Skeletal muscle tissue (tissue), 4 donors: Measurements from ENCODE around the gene MMP3. TPM values are rescaled to one million over a fixed set of nuclear protein-coding genes. Genes with fewer than 3 reads are reported as not detected.

ENCODE experiments used
- H3K27ac ChIP-seq: one replicate; pipeline ENCODE4 v1.7.0; 2013; ENCODE audit warnings: mild to moderate bottlenecking, low read depth, low read length, inconsistent platforms
- H3K27me3 ChIP-seq, 3 donors: one replicate each; pipeline ENCODE4 v1.7.0; 2013; ENCODE audit warnings: low read length in 3 of 3; ENCODE audit not compliant: control insufficient read depth in 3 of 3, insufficient read depth in 3 of 3
- H3K36me3 ChIP-seq, 3 donors: one replicate each; pipeline ENCODE4 v1.7.0; 2013; ENCODE audit warnings: low read length in 3 of 3; ENCODE audit not compliant: control insufficient read depth in 3 of 3, insufficient read depth in 3 of 3
- H3K4me1 ChIP-seq, 3 donors: one replicate each; pipeline ENCODE4 v1.7.0; 2013; ENCODE audit warnings: low read length in 3 of 3, mild to moderate bottlenecking in 3 of 3; ENCODE audit not compliant: control insufficient read depth in 3 of 3, insufficient read depth in 3 of 3
- H3K4me3 ChIP-seq, 3 donors: one replicate each; pipeline ENCODE4 v1.7.0; 2013; ENCODE audit warnings: low read length in 3 of 3
- H3K9ac ChIP-seq, 3 donors: one replicate each; pipeline ENCODE4 v1.7.0; 2013; ENCODE audit warnings: low read length in 3 of 3, mild to moderate bottlenecking in 3 of 3, moderate library complexity in 2 of 3, low read depth in 1 of 3
- H3K9me3 ChIP-seq, 3 donors: one replicate each; pipeline ENCODE4 v1.7.0; 2013; ENCODE audit warnings: low read length in 3 of 3; ENCODE audit not compliant: control insufficient read depth in 3 of 3
- total RNA-seq: library from RNA; depleted of rRNA; stranded (reverse); fragments of >200 nt; gene quantifications from one replicate; pipeline ENCODE4 v1.2.3, GENCODE V29; 2014
- donor health status: Osteomylitis.

The MMP3 gene
- total RNA-seq, 1 donor from 2014 or later: not detected

GRCh38 chr11:102864724-102865123 is 21.3 kb upstream of the MMP3 start:
- no peaks in the 10 kb centered on the region for H3K27me3 ChIP-seq
- H3K27ac ChIP-seq: no peak overlapping the region
- H3K9ac ChIP-seq: no peak overlapping the region
- no peak overlapping the region for H3K4me3 ChIP-seq
- H3K9me3 ChIP-seq: no peaks in the 10 kb centered on the region
- no peaks in the 10 kb centered on the region for H3K4me1 ChIP-seq
- no peaks in the 10 kb centered on the region for H3K36me3 ChIP-seq

DNA sequence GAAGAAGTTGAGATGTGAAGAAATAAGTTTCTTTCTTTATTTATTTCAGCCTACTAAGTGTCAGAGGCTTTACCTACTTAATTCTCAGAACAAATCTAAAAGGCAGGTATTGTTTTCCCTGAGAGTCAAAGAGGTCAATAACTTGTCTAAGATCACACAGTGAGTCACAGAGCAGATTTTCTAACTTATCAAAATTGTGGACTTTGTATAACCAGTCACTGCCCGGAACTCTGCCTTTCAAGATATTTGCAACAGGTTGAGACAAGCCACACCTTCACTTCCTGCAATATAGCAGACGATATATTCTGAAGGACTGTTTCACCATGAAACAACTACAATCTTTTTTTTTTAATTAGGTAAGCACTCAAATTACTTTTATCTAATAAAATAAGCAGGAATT is 10.5 kb upstream of the MMP3 start:
- Histone ChIP-seq H3K36me3 (no peaks in the 10 kb centered on the region), H3K27me3 (no peaks in the 10 kb centered on the region), H3K27ac (no peak overlapping the region), H3K4me3 (no peak overlapping the region), H3K9ac (no peak overlapping the region), H3K4me1 (no peaks in the 10 kb centered on the region), H3K9me3 (no peaks in the 10 kb centered on the region)

DNA sequence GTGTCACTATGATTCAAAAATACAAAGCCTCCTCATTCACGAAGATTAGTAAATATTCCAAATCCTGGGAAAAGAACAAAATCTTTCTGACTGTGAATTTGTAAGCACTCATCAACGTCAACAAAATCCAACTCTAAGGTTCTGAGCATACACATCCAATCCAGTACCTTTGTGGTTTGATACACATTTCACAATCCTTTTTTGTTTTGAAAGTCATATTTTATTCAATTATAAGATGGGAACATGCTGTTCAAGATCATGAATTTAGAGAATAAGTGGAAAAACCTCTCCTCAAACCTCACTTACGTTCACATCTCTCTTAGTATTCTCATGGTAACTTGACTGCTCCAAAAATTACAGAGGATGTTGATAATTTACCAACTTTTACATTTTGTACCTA is 9.6 kb upstream of the MMP3 start:
- Histone ChIP-seq H3K27ac (no peak overlapping the region), H3K27me3 (no peaks in the 10 kb centered on the region), H3K4me3 (no peak overlapping the region), H3K4me1 (no peaks in the 10 kb centered on the region), H3K36me3 (no peaks in the 10 kb centered on the region), H3K9ac (no peak overlapping the region), H3K9me3 (no peaks in the 10 kb centered on the region)

- H3K9me3 ChIP-seq: no peaks in the 10 kb centered on the region
- no peaks in the 10 kb centered on the region for H3K4me1 ChIP-seq
- no peak overlapping the region for H3K27ac ChIP-seq
- no peaks in the 10 kb centered on the region for H3K27me3 ChIP-seq
- no peak overlapping the region for H3K4me3 ChIP-seq
- no peaks in the 10 kb centered on the region for H3K36me3 ChIP-seq
- no peak overlapping the region for H3K9ac ChIP-seq
These were observed 7.8 kb upstream of the MMP3 start for GRCh38 chr11:102850973-102851745.

GRCh38 chr11:102849311-102849710 is 5.9 kb upstream of the MMP3 start:
- no peaks in the 10 kb centered on the region for H3K4me1 ChIP-seq
- no peaks in the 10 kb centered on the region for H3K36me3 ChIP-seq
- no peak overlapping the region for H3K9ac ChIP-seq
- H3K27ac ChIP-seq: no peak overlapping the region
- no peaks in the 10 kb centered on the region for H3K9me3 ChIP-seq
- H3K27me3 ChIP-seq: no peaks in the 10 kb centered on the region
- no peak overlapping the region for H3K4me3 ChIP-seq

GRCh38 chr11:102846292-102846691 is 2.9 kb upstream of the MMP3 start:
- Histone ChIP-seq H3K4me1 (no peaks in the 10 kb centered on the region), H3K9ac (no peak overlapping the region), H3K36me3 (no peaks in the 10 kb centered on the region), H3K27ac (no peak overlapping the region), H3K27me3 (no peaks in the 10 kb centered on the region), H3K9me3 (no peaks in the 10 kb centered on the region), H3K4me3 (no peak overlapping the region)

GRCh38 chr11:102842930-102843329 is 479 bp downstream of the MMP3 start:
- no peak overlapping the region for H3K4me3 ChIP-seq
- no peaks in the 10 kb centered on the region for H3K27me3 ChIP-seq
- no peaks in the 10 kb centered on the region for H3K9me3 ChIP-seq
- H3K36me3 ChIP-seq: no peaks in the 10 kb centered on the region
- H3K4me1 ChIP-seq: no peaks in the 10 kb centered on the region
- no peak overlapping the region for H3K27ac ChIP-seq
- H3K9ac ChIP-seq: no peak overlapping the region

DNA sequence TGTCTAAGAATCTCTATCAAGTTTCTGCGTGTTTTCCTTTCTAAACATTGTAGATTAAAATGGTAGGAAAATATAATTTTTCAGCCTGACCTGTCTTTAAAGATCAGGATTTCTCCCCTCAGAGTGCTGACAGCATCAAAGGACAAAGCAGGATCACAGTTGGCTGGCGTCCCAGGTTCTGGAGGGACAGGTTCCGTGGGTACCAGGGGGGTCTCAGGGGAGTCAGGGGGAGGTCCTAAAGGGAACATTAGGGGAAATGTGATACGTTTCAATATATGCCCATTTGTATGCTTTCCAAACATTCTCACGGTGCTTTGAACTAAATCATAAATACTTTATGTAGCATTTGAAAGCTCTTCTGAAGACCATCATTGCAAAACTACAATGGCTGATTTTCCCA is 3.4 kb downstream of the MMP3 start:
- H3K36me3 ChIP-seq: no peaks in the 10 kb centered on the region
- no peaks in the 10 kb centered on the region for H3K4me1 ChIP-seq
- no peaks in the 10 kb centered on the region for H3K27me3 ChIP-seq
- H3K4me3 ChIP-seq: no peak overlapping the region
- H3K27ac ChIP-seq: no peak overlapping the region
- H3K9me3 ChIP-seq: no peaks in the 10 kb centered on the region
- no peak overlapping the region for H3K9ac ChIP-seq

- Histone ChIP-seq H3K27me3 (no peaks in the 10 kb centered on the region), H3K4me1 (no peaks in the 10 kb centered on the region), H3K9me3 (no peaks in the 10 kb centered on the region), H3K27ac (no peak overlapping the region), H3K9ac (no peak overlapping the region), H3K4me3 (no peak overlapping the region), H3K36me3 (no peaks in the 10 kb centered on the region)
These were observed 5.8 kb downstream of the MMP3 start for GRCh38 chr11:102837646-102838045.

GRCh38 chr11:102837156-102837555 is 6.3 kb downstream of the MMP3 start:
- Histone ChIP-seq H3K9ac (no peak overlapping the region), H3K27ac (no peak overlapping the region), H3K27me3 (no peaks in the 10 kb centered on the region), H3K36me3 (no peaks in the 10 kb centered on the region), H3K9me3 (no peaks in the 10 kb centered on the region), H3K4me3 (no peak overlapping the region), H3K4me1 (no peaks in the 10 kb centered on the region)
